Right forelimb (tissue), 1 donor: Measurements from ENCODE around the gene TMUB1.

Experiments
- DNase-seq: peaks from one replicate; pipeline ENCODE4 v3.0.0-alpha.2; 2018

Gene TMUB1

GRCh38 chr7:151066273-151066974, 16.9 kb downstream of the TMUB1 start:
- DNase-seq: no peak

DNA sequence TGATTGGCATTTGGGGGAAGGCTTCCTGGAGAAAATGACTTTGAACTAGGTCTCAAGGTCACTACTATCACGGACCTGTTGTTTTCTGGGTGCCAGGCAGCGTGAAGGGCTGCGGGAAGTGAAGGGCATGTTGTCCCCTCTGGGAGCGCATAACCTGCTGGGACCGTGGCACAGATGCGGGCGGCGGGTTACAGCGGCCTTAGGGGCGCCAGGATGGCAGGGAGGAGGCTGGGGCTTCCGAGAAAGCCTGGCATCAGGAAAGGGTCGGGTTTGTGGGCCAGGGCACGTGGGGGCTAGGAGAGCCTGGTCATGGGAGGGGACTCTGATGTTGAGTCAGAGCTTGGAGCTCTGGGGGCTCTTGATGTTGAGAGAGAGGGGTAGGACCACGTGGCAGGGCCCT, 17.8 kb downstream of the TMUB1 start:
- no peak for DNase-seq

GRCh38 chr7:151064993-151065392, 18.3 kb downstream of the TMUB1 start:
- DNase-seq: no peak

DNA sequence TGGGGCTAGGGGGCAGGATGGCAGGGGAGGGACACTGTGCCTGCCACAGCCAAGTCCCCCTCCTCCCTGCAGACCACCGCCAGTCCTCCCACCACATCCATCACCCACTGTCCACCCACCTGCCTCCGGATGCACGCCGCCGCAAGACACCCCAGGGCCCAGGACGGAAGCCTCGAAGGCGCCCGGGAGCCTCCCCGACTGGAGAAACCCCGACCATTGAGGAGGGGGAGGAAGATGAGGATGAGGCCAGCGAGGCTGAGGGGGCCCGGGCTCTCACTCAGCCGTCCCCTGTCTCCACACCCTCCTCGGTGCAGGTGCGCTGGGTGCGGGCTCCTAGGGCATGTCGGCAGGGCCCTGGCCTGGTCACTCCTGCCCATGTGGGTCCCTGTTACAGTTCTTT, 18.8 kb downstream of the TMUB1 start:
- DNase-seq: no peak

- DNase-seq: no peak
Observed at GRCh38 chr7:151063212-151063561, 20.1 kb downstream of the TMUB1 start.

DNA sequence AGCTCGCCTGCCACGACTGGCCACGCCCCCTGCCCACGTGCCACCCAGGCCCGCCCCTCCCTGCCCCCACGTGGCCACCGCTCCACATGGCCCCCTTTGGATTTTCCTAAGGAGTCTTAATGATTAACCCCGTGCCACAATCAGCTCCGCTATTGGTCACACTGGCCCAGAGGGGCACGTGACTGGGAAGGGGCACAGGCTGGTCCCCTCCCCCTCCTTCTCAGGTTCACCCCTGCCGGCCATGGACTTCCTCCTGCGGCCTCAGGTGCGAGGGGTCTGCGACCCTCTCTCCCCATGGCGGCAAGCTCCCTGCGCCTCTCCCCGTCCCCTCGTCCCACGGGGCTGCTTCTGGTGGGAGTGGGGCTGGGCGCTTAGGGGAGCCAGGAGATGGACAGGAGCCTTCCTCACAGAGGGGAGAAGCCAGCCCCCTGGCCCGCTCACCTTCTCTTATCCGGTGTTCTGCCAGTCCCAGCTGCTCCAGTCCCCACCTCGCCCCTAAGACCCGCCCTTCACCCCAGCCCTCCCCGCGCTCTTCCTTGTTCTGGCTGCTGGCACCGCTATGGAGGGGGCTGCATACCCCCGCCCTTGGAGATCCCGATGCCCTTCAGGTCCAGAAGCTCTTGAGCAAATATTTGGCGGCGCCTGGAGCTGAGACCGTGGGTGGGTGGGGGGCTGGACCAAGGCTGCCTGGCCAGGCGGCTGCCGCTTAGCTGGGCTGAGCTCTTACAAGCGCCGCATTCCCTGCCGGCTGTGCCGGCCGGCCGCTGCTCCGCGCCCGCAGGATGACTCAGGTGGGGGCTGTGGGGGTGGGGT, 20.7 kb downstream of the TMUB1 start:
- no peak for DNase-seq

- no peak for DNase-seq
Observed at GRCh38 chr7:151062111-151062398, 21.2 kb downstream of the TMUB1 start.

- DNase-seq: no peak
Observed at GRCh38 chr7:151061213-151062110, 21.8 kb downstream of the TMUB1 start.

- DNase-seq: no peak
Observed at GRCh38 chr7:151060416-151061212, 22.7 kb downstream of the TMUB1 start.

GRCh38 chr7:151060113-151060415, 23.2 kb downstream of the TMUB1 start:
- no peak for DNase-seq

GRCh38 chr7:151059367-151060112, 23.8 kb downstream of the TMUB1 start, which contains the start of gene SLC4A2:
Gene SLC4A2 (plus strand): TSS chr7:151059589. CDS start chr7:151061988, 2,399 bp downstream.
- peak; percentile 92 for DNase-seq

DNA sequence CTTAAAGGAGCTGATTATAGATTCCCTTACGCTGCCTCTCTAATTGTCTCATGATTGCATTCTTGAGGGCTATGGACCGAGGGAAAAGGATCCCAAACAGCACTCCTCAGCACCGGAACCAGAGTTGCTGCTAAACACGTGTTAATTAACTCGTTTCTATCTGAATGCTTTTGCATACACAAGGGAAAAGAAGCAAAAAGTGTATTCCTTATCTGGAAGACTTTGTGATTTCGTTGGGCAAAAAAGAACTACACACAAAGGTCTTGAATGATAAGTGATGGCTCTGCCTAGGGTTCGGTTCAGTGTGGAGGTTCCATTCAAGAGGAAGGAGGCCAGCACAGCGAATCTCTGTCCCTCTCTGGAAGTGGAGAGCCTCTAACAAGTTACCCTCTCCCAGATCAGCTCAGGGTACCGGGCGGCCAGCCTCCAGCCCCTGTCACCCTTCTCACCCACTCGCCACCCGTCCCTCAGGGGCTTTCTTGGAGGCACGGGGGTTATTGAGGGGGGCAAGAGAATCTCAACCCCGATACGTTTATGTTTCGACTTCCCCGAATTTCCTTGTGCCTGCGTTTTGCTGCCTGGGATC, 24.4 kb downstream of the TMUB1 start:
- peak; percentile 69 for DNase-seq

DNA sequence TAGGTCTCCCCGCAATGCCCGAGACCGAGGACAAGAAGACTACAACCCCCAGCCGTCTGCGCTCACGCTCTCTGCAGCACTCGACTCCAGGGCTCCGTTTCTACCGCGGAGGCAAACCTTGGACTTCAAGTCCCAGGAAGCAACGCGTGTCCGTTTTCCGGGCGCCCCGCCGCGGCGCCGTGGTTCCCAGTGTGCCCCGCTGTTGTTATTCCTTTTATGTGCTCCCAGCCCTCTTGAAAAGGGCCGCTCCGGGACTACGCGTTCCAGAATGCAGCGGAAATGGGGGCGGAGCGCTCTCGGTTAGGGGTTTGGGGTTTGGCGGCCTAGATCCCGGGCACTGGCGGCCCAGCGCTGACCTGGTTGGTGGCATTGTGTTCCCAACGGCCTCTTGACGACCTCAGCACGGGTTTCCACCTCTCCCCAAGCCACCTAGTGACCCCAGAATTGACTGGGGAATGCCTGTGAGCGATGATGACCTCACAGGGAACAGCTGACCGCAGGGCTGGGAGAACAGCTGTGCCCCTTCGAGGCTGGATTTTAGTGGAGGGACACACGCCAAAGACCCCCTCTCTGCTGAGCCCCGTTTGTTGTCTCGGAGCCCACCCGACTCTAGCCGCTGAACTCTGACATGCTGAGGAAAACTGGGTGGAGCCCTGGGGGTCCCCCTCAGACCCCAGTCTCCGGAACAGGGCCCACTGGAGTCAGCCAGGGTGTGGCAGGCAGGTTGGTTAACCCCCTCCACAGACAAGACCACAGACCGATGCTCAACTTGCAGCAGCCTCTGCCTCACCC, 25.1 kb downstream of the TMUB1 start:
- DNase-seq: peak; percentile 98

DNA sequence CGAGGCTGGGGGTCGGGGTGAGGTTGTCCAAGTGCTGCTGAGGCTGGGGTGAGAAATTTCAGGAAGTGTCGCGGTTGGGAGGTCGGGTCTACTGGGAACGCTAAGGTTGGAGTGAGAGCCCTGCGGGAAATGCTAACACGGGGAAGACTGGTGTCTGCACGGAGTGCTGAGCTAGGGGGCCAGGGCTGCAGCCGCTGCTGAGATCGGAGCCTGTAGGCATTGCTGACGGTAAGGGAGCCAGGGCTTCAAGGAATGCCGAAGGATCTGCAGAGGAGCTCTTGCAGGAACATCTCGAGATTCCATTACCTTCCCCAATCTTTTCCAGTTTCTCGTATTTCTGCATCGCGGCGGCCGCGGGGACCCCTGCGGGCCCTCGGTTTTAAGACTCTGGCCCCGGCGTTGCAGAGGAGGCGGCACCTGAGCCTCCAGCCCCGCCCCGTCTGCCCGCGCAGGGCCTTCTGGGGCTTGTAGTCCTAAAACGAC, 25.7 kb downstream of the TMUB1 start, which contains the start of gene CDK5:
CDK5 (minus strand) TSS at position 392 of the 483 bp plus-strand sequence; CDS start at position 343, 49 bp downstream.
- DNase-seq: no peak

DNA sequence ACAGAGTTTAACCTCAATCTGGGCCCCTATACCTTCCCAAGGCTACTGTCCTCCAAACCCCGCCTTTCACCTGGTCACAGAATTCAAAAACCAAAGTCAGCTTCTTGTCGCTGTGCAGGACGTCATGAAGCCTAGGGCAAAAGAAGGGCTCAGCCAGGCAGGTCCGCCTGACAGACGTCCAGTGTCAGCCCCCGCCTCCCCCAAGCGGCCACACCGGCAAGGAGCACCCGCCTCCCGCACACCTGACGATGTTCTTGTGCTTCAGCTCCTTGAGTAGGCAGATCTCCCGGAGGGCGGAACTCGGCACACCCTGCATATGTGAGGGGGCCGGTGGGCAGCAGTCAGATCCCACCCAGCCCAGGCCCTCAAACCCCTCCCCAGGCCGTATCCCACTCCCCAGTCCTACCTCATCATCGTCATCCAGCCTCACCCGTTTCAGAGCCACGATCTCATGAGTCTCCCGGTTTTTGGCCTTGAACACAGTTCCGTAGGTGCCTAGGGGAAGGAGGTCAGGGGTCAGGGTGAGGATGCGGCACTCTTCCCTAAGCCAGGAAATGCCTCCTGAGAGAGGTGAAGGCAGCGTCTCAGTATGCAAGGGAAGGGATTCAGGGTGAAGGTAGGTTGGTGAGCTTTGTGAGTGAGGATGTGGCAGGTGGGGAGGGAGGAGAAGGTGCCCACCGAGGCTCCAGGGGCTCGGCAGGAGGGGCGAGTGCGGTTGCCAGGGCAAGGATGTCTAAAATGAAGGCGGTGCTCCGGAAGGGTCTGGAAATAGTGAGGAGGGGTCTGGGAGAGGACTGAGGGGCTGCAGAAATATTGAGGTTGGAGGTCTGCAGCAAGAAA, 26.4 kb downstream of the TMUB1 start:
- DNase-seq: no peak

- no peak for DNase-seq
Observed at GRCh38 chr7:151056283-151056665, 27.0 kb downstream of the TMUB1 start.

DNA sequence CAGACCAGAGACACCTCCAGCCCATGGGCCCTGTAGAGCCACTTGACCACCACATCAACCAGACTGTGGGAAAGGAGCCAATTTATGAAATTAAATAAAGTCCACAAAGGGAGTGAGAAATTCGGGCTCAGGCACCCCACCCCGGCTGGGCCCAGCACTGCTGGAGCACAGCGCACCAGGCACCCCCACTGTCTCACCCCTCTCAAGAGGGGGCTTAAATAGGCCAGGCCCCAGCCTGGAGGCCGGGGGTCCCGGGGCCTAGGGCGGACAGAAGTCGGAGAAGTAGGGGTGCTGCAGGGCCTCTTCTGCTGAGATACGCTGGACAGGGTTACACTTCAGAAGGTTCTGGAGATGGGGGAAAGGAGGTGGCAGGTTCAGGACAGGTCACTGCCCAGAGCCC, 29.5 kb downstream of the TMUB1 start:
- DNase-seq: no peak

- DNase-seq: no peak
Observed at GRCh38 chr7:151053096-151053495, 30.2 kb downstream of the TMUB1 start.

GRCh38 chr7:151051108-151051507, 32.2 kb downstream of the TMUB1 start:
- DNase-seq: peak; percentile 84
